Endothelial cell of umbilical vein (primary cell): Measurements from ENCODE around the gene SULT1A3. TPM values are rescaled to one million over a fixed set of nuclear protein-coding genes. Genes with fewer than 3 reads are reported as not detected.

ENCODE experiments used
- BruUV-seq: library from RNA; stranded (reverse); fragments of 400-500 nt; replicated peaks from 2 replicates; lab custom pipeline; 2021; lab: Mats Ljungman, UMichigan
- CTCF ChIA-PET: fragments of 300-600, 350-600 bp; sonication (Branson Sonifier 250); formaldehyde crosslinking; loops from one replicate; lab custom pipeline; 2021; ENCODE audit warnings: antibody characterized with exemption, inconsistent platforms; lab: Charles Lee
- POLR2A ChIA-PET: fragments of 300-600, 350-600 bp; sonication (Branson Sonifier 250); formaldehyde crosslinking; loops from one replicate; lab custom pipeline; 2021; ENCODE audit warnings: antibody characterized with exemption, inconsistent platforms; lab: Charles Lee
- DNase-seq: peaks from one replicate; pipeline ENCODE4 v3.0.0-alpha.2; 2011; ENCODE audit warnings: low read depth, low spot score
- FAIRE-seq: peaks from 2 replicates; lab custom pipeline; 2011; peaks lifted over from hg19 to GRCh38; lab: Jason Lieb, UNC
- H2AFZ ChIP-seq: 2 replicates; pipeline ENCODE4 v1.6.0; 2012; ENCODE audit warnings: low read depth, low read length, control low read depth, inconsistent platforms
- H3K27ac ChIP-seq: 2 replicates; pipeline ENCODE4 v1.5.1; 2011; ENCODE audit warnings: low read depth, mild to moderate bottlenecking, control low read depth, low read length, moderate library complexity; ENCODE audit not compliant: insufficient read depth
- H3K27me3 ChIP-seq, 2 experiments: 2 replicates each; pipeline versions ENCODE4 v1.6.0 to v1.6.1; 2011; ENCODE audit warnings: low read length in 2 of 2, mixed read lengths in 1 of 2; ENCODE audit not compliant: control insufficient read depth in 2 of 2, insufficient read depth in 2 of 2
- H3K36me3 ChIP-seq, 2 experiments: 2 replicates in 1 of 2; 3 replicates in 1 of 2; pipeline ENCODE4 v1.5.1; 2011; ENCODE audit warnings: low read length in 2 of 2, mild to moderate bottlenecking in 1 of 2, moderate library complexity in 1 of 2; ENCODE audit not compliant: control insufficient read depth in 2 of 2, insufficient read depth in 2 of 2; ENCODE audit errors: extremely low read depth in 1 of 2
- H3K4me1 ChIP-seq: 3 replicates; pipeline ENCODE4 v1.5.1; 2011; ENCODE audit warnings: mild to moderate bottlenecking, low read length; ENCODE audit not compliant: control insufficient read depth, insufficient read depth; ENCODE audit errors: extremely low read depth
- H3K4me2 ChIP-seq: 2 replicates; pipeline ENCODE4 v1.6.1; 2011; ENCODE audit warnings: low read length, control low read depth, mixed read lengths; ENCODE audit not compliant: insufficient read depth
- H3K4me3 ChIP-seq, 3 experiments: fragments of 200-600 bp in 1 of 3; sonication (generic), shearing (Covaris generic) in 1 of 3; replicated peaks in 1 of 3; 2 replicates each; pipeline ENCODE4 v1.5.1; 2011 to 2016; ENCODE audit warnings: control low read depth in 3 of 3, low read length in 3 of 3, mild to moderate bottlenecking in 2 of 3, inconsistent platforms in 1 of 3, low read depth in 1 of 3, moderate library complexity in 1 of 3; ENCODE audit not compliant: insufficient read depth in 1 of 3
- H3K79me2 ChIP-seq: 2 replicates; pipeline ENCODE4 v1.6.0; 2012; ENCODE audit warnings: low read length, inconsistent platforms; ENCODE audit not compliant: control insufficient read depth, insufficient read depth
- H3K9ac ChIP-seq: replicated peaks from 2 replicates; pipeline ENCODE3; 2011; ENCODE audit warnings: low read length, control low read depth; ENCODE audit not compliant: insufficient read depth; ENCODE audit errors: extremely low read depth
- H3K9me1 ChIP-seq: replicated peaks from 3 replicates; pipeline ENCODE4 v1.6.0; 2011; ENCODE audit warnings: mild to moderate bottlenecking, low read length; ENCODE audit not compliant: control insufficient read depth, insufficient read depth; ENCODE audit errors: extremely low read depth
- H3K9me3 ChIP-seq: replicated peaks from 2 replicates; pipeline ENCODE4 v1.5.1; 2012; ENCODE audit warnings: low read length, inconsistent platforms; ENCODE audit not compliant: control insufficient read depth, insufficient read depth
- H4K20me1 ChIP-seq: replicated peaks from 2 replicates; pipeline ENCODE3; 2011; ENCODE audit warnings: mild to moderate bottlenecking, low read length; ENCODE audit not compliant: control insufficient read depth, insufficient read depth; ENCODE audit errors: extremely low read depth
- CTCF ChIP-seq, 2 donors: IDR thresholded peaks; 1 replicate in 1 of 2; 2 replicates in 1 of 2; pipeline ENCODE4 v1.5.1; 2011; ENCODE audit warnings: low read length in 2 of 2, mild to moderate bottlenecking in 2 of 2, moderate library complexity in 2 of 2, control low read depth in 1 of 2, inconsistent platforms in 1 of 2, low read depth in 1 of 2; ENCODE audit not compliant: insufficient read depth in 1 of 2; ENCODE audit errors: extremely low read depth in 1 of 2
- EZH2 ChIP-seq: IDR thresholded peaks from 2 replicates; pipeline ENCODE4 v1.6.1; 2012; ENCODE audit warnings: borderline replicate concordance, low read depth, mild to moderate bottlenecking, moderate library complexity, low read length, inconsistent platforms; ENCODE audit not compliant: severe bottlenecking
- FOS ChIP-seq: IDR thresholded peaks from 2 replicates; pipeline ENCODE4 v1.6.1; 2011; ENCODE audit warnings: mild to moderate bottlenecking, low read length, moderate library complexity, borderline replicate concordance; ENCODE audit not compliant: insufficient read depth
- GATA2 ChIP-seq: IDR thresholded peaks from 2 replicates; pipeline ENCODE4 v1.7.0; 2011; ENCODE audit warnings: low read depth, mild to moderate bottlenecking, moderate library complexity, mixed read lengths, low read length; ENCODE audit not compliant: insufficient read length, insufficient read depth
- JUN ChIP-seq: IDR thresholded peaks from 2 replicates; pipeline ENCODE4 v1.6.1; 2011; ENCODE audit warnings: borderline replicate concordance, low read depth; ENCODE audit not compliant: insufficient read length, insufficient read depth
- MAX ChIP-seq: IDR thresholded peaks from 2 replicates; pipeline ENCODE4 v1.6.1; 2011; ENCODE audit not compliant: insufficient read depth, insufficient read length
- MYC ChIP-seq: IDR thresholded peaks from one replicate; pipeline ENCODE4 v1.6.1; 2011; ENCODE audit warnings: mild to moderate bottlenecking, low read depth, low read length
- POLR2A ChIP-seq: IDR thresholded peaks from 2 replicates; pipeline ENCODE4 v1.6.1; 2012; ENCODE audit warnings: low read depth, mild to moderate bottlenecking, control low read depth, low read length
- POLR2AphosphoS5 ChIP-seq: IDR thresholded peaks from 2 replicates; pipeline ENCODE4 v1.6.1; 2012; ENCODE audit warnings: low read depth, mild to moderate bottlenecking, control low read depth, low read length, moderate library complexity; ENCODE audit not compliant: insufficient read depth
- dilution Hi-C: fragments of 300-500 bp; cut with MboI; formaldehyde crosslinking; loops from one replicate; pipeline ENCODE4 v1.15.0; 2019; ENCODE audit warnings: low sequenced_read_pairs; ENCODE audit not compliant: extremely low pct_ligation_motif_present
- intact Hi-C: fragments of 100-400 bp; cut with micrococcal nuclease; formaldehyde crosslinking; loops from one replicate; pipeline ENCODE4 v1.10.0; 2022
- polyA plus RNA-seq, 4 experiments: library from polyadenylated mRNA; depleted of rRNA in 3 of 4; stranded (reverse) in 3 of 4; unstranded in 1 of 4; fragments of >200 nt; gene quantifications; 2 replicates each; pipeline versions ENCODE4 v1.2.1 to v1.2.3, GENCODE V29; 2011 to 2012; ENCODE audit warnings: missing spikeins in 1 of 4
- total RNA-seq: library from RNA; stranded (reverse); gene quantifications from 2 replicates; pipeline ENCODE4 v1.2.3, GENCODE V29; 2021

Gene SULT1A3
- total and polyA plus RNA-seq, 2 donors (not counting 3 experiments of a cell fraction or from before 2014, with no cell fraction given), result 5.1 to 12.2 TPM

DNA sequence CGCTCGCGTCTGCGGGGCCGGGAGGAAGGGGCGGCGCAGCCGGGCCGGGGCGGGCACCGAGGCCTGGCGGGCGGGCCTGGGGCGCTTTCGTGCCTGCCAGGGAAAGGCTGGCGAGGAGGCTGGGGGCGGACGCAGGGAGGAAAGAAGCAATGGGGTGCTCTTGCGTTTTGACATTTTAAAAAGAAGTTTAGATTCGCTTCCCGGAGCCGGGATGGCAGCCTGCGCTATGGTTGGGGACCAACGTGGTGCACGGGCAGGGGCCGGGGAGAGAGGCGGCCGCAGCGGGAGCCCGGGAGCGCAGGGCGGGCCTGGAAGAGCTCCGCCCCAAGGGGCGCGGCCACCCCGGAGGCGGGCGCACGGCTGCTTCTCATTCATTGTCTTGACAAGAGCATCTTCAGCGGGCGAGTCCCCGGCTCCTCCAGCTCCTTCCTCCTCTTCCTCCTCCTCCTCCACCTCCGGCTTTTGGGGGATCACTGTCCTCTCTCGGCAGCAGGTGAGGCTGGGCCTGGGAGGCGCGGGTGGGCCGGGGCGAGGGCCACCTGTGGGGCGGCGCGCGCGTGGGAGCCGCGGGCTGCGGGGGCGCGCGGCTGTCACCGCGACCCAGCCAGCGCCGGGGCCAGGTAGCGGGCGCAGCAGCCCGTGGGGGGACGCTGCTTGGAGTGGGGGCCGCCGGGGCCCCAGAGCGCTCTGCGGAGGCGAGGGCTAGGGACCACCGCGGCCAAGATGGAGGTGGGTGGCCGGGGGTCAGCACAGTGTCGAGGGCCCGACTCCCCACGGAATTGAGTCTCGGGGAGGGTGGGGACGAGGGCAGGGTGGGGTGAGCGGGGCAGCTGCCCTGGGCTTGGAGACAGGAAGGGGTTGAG, 15.6 kb upstream of the SULT1A3 start, which contains the start of gene CORO1A:
CORO1A (plus strand) TSS at position 370 of the 863 bp plus-strand sequence. CDS start 1,608 bp downstream, outside the sequence.
- Histone ChIP-seq H3K4me2 (peak within 1 kb of the TSS; percentile 69), H3K36me3 (no peaks in the 10 kb centered on the region), H3K9me3 (no peaks in the 10 kb centered on the region), H3K4me3 (peak within 1 kb of the TSS; percentile 32 to 54 (median 42)), H3K27ac (no peak within 1 kb of the TSS), H3K4me1 (peaks cover 5% of the 10 kb centered on the region), H3K27me3 (no peaks in the 10 kb centered on the region), H4K20me1 (no peaks in the 10 kb centered on the region), H3K9me1 (no peaks in the 10 kb centered on the region), H3K9ac (peak within 1 kb of the TSS; percentile 35), H3K79me2 (no peaks in the 10 kb centered on the region), H2AFZ (peak within 1 kb of the TSS; percentile 94)
- TF ChIP-seq JUN (no peak), POLR2AphosphoS5 (peak; percentile 49), EZH2 (no peak), CTCF (IDR thresholded peaks at IDR 0.05; ENCODE audit: extremely low read depth in 1 of 2, insufficient read depth in 1 of 2, low read depth in 1 of 2, low read length in 2 of 2) (no peak), MYC (no peak), POLR2A (peak; percentile 54), FOS (no peak), MAX (no peak), GATA2 (no peak)
- DNase-seq (peak; percentile 69), FAIRE-seq (peak; percentile 82)
- ChIA-PET CTCF (interaction anchor here (1.0 kb wide), 3 partner anchors 91 to 234 kb away, joined by 6 to 8 read pairs (median 7); partner anchors contain the start of gene TBX6), POLR2A (no interaction called here)
- dilution Hi-C loops (no loop called here), intact Hi-C loops (no loop called here)
- BruUV-seq, result no TSS peak
